GM21825 (cell line): ENCODE measurements around the gene SIM2.

Experiments
- ATAC-seq: cut with Tn5 transposase; IDR thresholded peaks from one replicate; pipeline ENCODE4 v1.9.1; 2021; ENCODE audit warnings: mild to moderate bottlenecking, moderate library complexity; ENCODE audit not compliant: unreplicated experiment

Gene SIM2

DNA sequence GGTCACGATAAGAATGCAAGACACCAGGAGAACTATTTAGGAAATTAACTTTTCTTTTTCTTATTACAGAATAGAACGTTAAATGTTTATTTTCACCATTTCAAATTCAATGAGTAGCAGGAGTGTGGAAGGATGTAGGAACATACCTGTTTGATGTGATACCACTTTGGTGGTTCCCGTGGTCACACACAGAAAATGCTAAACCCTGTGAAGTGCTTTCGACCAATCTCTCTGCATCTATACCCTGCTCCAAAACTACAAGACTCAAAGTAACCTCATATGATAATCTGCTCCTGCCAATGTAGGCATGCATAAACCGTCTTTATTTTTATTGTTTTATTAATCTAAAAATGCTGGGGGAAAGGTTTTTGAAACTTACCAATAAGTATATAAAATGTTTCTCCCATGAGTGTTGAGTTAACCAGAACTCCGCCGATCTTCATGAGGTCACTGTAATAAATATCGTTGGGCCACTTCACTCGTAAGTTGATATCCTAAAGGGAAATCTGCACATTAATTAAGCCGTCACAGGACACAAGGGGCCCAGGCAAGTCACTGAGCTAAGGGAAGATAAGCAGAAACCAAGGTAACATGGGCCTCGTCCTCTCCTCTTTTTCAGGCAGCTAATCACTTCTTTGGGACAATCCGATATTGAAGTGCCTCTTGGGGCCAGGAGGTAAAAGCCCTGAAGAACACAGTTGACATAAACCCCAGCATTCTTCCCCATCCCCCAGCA, 60.6 kb downstream of the SIM2 start:
- ATAC-seq = no peak

DNA sequence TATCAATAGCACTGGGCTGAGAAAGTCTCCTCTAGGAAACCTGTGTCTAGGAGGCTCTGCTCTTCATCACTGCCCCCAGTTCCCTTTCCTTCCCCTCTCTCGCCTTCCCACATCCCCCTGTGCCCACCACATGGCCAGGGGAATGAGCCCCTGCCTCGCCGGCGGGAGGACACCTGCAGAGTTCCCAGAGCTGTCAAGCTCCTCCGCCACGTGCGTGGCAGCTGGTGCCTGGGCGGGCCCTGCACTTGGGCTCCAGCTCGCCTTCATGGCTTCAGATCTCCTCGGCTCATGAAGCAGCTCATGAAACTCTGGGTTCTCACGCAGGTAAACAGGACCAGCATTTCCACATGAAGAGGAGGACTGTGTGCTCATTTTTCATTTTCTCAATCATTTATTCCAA, 62.8 kb downstream of the SIM2 start:
- no peak for ATAC-seq

DNA sequence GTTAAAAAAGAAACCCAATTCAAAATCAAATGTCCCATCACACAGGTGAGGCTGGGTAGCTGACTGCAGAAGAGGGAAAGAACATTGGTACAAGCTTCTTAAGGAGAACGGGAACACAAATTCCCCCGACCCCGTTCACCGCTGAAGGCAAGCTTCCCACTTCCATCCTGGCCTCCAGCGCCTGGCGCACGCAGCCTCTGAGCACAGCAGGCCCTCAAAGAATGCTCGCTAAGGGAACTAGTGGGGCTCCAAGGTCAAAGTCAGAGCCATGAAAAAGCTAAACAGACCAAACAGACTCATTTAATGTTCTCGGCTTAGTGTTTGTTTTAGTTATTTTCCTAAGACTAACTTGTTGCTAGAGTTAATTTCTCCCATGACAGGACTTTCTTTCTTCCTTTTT, 63.7 kb downstream of the SIM2 start:
- no peak for ATAC-seq

DNA sequence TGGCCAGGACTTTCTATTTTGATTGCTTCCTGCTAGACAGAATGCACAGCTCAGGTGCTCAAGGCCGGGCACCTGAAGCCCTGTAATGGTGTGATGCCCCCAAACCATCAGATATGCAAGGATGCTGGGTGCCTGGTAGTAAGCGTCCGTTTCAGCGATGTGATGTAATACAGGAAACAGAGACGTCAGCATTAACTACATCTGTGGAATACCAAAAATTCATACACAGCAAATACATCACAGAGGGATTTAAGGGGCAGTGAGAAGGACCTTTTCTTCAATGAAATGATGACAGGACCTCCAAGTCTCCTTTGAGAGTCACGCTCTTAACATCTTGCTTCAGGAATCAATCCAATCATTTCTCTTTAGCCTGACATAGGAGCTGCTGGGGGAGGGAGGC, 64.4 kb downstream of the SIM2 start:
- no peak for ATAC-seq

DNA sequence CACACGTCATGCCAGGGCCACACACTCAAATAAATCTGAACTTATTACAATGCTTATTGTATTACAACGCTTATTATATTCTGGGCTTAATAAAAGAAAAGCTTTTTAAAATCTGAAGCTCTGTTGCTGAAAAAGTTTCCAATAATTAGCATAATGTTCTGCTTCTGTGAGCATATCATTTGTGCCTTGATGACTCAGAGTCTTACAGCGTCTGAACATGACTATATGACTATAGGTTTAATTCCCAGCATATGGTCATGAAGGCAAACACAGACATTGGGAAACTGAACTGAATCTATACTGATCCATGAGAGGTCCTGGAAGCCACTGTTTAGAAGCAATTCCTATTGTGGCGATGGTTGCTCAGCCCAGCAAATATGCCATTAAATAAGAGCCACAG, 66.3 kb downstream of the SIM2 start:
- ATAC-seq = no peak

DNA sequence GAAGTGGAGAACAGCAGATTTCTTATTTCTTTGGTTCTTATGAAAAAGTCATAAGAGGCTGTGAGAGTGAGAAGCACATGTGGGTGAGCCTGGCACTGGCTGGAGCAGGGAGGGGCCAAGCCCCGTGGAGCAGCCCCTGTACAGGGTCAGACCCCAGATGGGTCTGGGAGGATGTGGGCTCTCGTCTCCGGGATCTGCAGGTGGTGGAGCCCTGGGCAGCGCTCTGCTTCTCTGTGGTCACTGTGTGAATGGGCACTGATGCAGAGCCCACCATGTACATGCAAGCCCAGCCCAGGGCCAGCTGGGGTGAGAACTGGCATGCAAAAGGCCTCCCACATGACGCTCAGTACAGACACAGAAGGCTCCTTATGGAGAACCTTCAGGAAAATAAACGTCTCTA, 67.6 kb downstream of the SIM2 start:
- ATAC-seq = no peak

DNA sequence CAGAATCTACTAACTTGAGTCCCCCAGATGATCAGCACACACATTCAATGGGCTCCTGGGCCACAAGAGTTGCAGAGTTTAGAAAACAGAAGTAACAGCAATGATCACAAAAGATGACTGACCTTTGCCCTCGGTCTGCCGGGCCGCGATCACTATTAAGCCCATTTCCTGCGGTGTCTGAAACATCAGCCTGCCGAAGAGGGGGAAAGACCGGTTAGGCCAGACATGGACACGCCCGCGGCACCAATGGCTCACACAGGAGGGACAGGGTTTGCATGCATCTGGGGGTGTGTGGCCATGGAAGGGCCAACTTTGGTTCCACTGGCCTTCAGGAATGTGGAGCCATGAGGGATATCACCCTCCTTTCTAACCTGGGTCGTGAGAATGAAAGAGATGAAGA, 68.2 kb downstream of the SIM2 start:
- no peak for ATAC-seq

DNA sequence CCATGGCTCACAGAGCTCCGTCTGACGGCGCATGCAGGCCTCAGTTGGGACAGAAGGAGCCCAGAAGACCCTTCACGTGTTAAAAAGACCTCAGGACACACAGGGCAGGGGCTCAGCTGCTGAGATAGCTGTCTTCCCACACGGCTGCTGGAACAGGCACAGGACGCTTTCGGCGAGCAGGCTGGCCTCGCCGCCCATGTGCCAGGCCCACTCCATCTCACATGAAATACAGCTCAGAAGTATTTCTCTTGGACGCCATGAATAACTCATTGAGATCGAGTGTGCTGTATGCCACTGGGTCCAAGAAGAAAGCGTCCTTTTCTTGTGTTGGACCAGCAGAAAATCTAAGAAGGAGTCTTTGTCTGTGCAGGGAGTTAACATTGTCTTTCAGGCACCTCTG, 69.6 kb downstream of the SIM2 start:
- ATAC-seq = no peak

DNA sequence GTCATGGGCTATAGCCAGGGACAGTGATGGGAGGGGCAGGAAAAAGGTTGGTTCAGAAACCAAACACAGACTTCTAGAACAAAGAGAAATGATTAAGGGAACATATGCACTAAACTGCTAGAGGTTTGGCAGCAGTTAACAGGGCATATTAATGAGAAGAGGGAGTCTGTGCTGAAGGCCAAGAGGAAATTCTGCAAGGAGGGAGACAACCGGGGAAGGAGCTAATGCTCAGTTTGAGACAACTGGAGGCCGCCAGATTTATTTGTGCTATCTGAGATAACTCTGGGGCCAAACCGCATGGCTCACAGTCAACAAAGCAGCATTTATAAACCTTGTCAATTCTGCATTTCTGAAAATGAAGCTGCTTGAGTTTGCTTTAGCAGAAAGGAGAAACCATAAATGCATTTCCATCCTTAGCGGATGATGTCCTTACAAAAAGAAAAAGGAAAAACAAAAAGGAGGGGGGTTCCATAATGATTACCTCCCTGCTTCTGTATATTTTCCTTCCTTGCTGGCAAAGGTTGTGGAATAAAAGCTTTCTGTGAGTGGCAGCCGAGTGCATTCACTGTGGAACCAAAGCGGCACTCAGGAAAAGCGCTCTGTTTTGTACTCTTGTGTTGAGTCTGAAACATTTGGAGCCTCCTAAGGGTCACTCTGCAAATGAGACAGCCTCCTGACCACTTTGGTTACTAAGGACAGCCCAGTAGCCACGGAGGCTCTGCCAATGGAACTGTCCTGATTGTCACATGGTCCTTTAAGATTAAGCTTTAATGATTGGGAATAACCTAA, 70.3 kb downstream of the SIM2 start:
- no peak for ATAC-seq

DNA sequence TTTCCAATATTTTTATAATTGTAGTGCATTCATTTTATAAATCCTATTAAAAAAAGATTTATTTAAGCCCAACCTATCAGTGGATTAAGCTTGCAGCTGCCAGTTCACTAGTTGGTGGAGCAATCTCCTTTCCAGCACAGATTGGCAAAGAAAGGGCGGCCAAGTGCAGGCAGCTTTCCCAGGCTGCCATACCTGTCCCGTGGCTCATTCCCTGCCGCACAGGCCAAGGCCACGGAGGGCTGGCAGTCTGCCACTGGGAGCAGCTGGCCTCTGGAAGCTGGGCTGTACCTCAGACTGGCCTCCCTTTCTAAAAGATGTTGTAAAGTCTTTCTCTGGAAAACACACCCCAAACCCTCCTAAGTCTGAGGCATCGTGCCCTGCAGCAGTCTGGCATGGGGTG, 74.2 kb downstream of the SIM2 start:
- no peak for ATAC-seq

DNA sequence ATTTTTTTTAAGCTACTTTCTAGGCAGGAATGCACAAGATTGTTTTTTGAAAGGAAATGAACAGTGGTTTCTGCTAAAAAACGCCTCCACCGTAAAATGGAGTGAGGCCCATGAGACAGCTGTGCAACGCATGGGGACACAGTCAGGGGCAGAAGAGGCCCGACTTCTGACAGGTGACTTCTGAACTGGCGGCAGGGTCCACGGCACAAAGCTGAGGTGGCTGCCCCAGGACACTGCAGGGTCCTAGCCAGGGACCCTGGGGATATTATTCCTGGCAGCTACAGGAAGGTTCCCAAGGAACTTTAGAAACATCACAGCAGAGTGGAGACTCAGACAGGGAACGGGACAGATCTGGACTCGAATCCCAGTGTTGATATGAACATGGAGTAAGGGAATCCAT, 75.1 kb downstream of the SIM2 start:
- ATAC-seq = no peak

DNA sequence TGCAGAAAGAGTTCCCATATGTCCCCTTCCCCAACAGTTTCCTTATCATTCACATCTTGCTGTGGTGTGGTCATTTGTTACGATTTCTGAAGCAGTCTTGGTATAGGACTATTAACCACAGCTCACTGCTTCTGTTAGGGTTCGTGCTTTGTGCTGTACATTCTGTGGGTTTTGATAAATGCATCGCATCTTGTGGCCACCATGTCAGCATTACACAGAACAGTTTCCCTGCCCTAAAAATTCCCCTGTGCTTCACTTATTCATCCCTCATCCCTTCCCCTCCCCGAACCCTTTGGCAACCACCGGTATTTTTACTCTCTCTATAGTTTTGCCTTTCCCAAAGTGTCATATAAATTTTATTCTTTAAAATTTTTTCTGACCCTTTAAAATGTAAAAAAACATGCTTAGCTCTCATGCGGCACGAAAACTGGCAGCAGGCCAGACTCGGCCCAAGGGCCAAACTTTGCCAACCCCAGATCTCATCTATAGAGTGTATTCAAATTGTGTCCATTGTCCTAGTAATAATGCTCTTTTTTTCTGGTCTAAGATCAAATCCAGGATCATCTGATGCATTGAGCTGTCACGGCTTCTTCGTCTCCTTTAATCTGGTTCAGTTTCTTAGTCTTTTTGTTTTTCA, 78.2 kb downstream of the SIM2 start:
- no peak for ATAC-seq

DNA sequence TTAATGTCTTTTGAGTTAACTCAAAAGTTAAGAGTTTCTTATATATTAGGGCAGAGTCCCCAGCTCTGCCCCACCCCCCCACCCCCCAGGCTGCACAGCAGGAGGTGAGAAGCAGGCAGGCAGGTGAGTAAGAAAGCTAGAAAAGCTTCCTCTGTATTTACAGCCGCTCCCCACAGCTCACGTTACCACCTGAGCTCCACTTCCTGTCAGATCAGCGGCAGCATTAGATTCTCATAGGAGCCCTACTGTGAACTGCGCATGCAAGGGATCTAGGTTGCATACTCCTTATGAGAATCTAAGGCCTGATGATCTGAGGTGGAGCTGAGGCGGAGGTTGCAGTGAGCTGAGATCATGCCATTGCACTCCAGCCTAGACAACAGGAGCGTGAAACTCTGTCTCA, 81.9 kb downstream of the SIM2 start:
- no peak for ATAC-seq

DNA sequence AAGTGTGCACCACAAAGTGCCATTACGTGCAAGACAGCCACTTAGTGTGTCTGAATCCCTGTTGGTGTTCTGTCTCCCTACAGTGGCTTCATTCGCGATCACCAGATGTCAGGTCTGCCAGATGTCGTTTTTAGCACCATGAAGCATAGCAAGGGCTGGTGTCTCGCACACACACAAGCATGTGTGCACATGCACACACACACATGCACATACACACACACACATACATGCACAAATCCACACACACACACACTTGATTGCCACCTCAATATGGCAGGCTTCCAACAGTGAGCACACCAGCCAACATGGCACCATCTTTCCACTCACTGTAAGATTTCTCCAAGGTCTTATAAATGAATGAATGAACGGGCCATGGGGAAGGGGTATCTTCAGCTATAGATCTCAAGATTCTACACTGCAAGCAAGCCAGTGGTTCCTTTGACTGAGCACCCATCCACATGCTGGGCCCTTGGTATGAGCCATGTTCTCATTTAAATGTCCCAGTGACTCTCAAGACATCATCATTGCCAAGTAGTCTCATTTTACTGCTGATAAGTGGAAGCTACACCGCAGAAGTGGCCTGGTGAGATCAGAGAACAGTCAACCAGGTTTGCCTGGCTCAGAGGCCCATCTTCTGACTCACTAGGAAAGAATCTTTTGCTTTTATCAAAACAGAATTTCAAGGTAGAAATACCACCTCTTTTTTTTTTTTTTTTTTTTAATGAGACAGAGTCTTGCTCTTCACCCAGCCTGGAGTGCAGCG, 84.9 kb downstream of the SIM2 start:
- ATAC-seq = no peak

DNA sequence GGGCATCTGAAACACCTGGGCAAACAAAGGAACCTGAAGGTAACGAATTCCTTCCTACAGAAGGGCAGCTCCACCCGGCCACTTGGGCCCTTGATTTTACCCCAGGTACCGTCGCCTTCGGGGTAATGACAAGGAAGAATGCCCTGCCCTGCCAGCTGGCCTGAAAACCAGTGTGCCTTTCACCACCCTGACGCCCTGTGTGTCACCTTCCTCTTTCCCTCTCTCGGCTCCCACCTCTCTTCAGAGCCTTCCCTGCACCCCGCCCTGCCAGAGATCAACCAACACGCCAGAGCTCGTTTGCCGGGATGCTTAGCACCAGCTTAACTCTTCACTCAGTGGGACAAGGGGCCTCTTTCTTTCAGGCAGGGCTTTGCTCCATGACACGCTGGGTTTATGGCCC, 86.0 kb downstream of the SIM2 start:
- ATAC-seq = no peak

DNA sequence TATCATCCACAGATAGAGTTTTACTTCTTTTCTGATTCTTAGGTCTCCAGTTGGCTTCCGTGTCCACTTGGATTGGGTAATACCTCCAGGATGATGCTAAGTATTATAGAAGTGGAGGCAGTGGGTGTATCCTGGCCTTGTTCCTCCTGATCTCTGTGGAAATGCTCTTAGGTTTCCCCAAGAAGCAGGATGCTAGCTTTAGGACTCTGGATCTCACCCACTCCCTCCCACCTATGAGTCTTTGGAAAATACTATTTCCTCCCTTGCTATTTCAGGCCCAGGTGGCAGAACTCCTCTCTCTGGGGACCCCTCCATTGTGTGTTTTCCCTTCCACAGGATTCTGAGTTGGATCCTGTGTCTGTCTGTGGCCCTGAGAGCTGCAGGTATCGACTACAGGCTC, 86.7 kb downstream of the SIM2 start:
- no peak for ATAC-seq

DNA sequence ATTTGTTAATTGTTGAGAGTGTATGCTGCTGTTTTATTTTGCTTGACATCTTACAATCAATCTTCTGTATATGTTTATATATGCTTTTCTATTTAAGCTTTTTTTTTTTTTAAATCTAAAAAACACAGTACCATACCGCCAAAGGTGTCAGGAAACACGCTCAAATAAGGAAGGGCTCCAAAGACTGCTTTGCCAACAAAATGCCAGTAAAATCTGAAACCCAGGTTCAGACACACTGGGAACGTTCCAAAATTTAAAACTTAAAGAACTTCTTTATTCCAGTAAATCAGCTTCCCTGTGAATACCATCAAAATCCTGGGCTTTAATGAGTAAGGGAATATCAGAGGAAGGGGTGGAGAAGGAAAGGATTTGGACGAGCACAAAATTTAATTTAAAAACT, 87.3 kb downstream of the SIM2 start:
- no peak for ATAC-seq

DNA sequence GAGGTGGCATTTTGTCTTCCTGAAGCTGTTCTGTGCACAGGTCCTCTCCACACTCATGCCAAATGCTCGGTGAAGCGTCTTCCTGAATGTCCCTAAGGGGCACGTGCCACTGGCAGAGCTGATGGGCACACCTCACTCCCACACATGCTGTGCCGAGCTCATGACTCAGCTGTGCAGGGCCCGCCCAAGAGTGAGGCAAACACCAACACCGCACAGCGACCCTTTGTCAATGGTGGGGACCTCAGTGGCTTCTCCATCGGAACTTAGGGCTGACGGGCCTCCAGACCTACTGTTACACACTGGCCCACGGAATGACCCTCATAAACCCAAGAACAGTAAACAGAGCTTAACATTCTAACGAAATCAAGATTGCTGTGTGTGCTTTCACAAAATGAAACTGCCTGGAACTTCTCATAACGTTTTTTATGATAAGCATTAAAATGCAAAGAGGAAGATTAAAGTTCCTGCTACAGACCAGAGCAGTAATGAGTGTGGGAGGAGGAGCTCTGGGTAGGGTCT, 89.3 kb downstream of the SIM2 start:
- ATAC-seq = no peak

DNA sequence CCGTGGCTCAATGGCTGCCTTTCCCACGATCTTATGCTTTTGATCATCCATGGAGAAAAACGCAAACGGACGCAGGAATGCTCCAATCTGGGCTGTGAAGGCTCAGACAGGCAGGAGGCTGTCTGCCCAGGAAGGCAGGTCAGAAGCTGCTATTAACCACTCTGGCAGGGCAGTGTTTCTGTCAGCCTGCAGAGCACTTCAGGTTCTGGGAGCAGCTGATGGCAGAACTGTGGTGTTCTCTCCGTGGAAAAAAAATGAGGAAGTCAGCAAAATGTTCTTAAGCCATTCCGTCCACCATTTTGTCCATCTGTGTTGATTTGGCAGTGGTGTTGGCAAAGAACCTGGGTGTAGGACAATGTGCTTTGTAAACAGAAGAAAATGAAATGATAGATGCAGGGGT, 91.7 kb downstream of the SIM2 start:
- no peak for ATAC-seq

DNA sequence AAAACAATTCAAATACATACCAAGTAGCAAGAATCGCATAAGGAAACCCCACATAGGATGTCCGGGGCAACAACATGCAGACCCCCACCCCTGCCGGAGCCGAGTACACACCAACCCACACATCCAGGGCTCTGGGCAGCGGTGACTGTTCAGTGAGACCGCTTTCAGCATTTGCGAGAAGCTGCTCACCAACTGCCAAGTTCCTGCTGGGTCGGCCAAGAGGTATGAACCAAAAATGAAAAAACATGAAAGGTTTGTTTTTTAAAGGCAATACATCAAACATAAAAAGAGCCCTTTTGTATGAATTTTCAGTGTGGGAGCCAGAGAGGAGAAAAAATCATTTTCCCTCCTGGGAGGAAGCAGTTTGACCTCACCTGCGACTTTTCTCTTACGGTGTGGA, 92.3 kb downstream of the SIM2 start:
- ATAC-seq = no peak
